ENCODE measurements around the gene TRIOBP. TPM values are rescaled to one million over a fixed set of nuclear protein-coding genes. Genes with fewer than 3 reads are reported as not detected.

TRIOBP gene
- total RNA-seq, 4 donors from 2014 or later = 45.3 to 86.4 (median 65.1) TPM

- no peak for TF ChIP-seq CTCF (IDR thresholded peaks at IDR 0.05)
- TF ChIP-seq POLR2A (IDR thresholded peaks at IDR 0.05) = no peak
- 64 to 66% methylated on average over 8 of the region's 8 CpGs for WGBS, 2 donors
- no peak overlapping the region for H3K4me3 ChIP-seq (ENCODE audit: low read depth, poor library complexity, severe bottlenecking)
- intact Hi-C loops (cut with DNase I; ENCODE audit: low total_unique reads) = no loop called here
- DNase-seq (ENCODE audit: low spot score in 2 of 2) = no peak
Measured at GRCh38 chr22:37822079-37822833, 125.4 kb downstream of the TRIOBP start.

- no peak for DNase-seq (ENCODE audit: low spot score in 2 of 2)
- no peak for TF ChIP-seq CTCF (IDR thresholded peaks at IDR 0.05)
- TF ChIP-seq POLR2A (IDR thresholded peaks at IDR 0.05) = no peak
- intact Hi-C loops (cut with DNase I; ENCODE audit: low total_unique reads) = no loop called here
- H3K4me3 ChIP-seq (ENCODE audit: low read depth, poor library complexity, severe bottlenecking) = no peak within 1 kb of the TSS
- 79 to 81% methylated on average over 11 to 21 of the region's 21 CpGs for WGBS, 2 donors
Measured at GRCh38 chr22:37823134-37823985, 126.5 kb downstream of the TRIOBP start, which contains the start of gene GALR3. TSS of gene GALR3 (plus strand) at chr22:37823382. CDS start at chr22:37823407, 25 bp downstream.

- 27 to 32% methylated on average over 12 to 34 of the region's 135 CpGs for WGBS, 2 donors
- TF ChIP-seq POLR2A (IDR thresholded peaks at IDR 0.05) = no peak
- no peak for TF ChIP-seq CTCF (IDR thresholded peaks at IDR 0.05)
- no peak for DNase-seq (ENCODE audit: low spot score in 2 of 2)
- intact Hi-C loops (cut with DNase I; ENCODE audit: low total_unique reads) = no loop called here
- no peak overlapping the region for H3K4me3 ChIP-seq (ENCODE audit: low read depth, poor library complexity, severe bottlenecking)
Measured at GRCh38 chr22:37824674-37825641, 128.1 kb downstream of the TRIOBP start.

Other genes with a start within 250 kb of the TRIOBP start
- 10 to 100 TPM in 1 of 4 donors, 1 to 10 TPM in 3; 5.7 to 13.0 (median 6.3) TPM for gene MFNG, start 210.7 kb upstream of the TRIOBP start, total RNA-seq
- 10 to 100 TPM; 13.2 to 22.5 (median 18.6) TPM for gene CARD10, start 177.6 kb upstream of the TRIOBP start, total RNA-seq
- 10 to 100 TPM; 44.4 to 80.1 (median 70.5) TPM for gene CDC42EP1, start 136.6 kb upstream of the TRIOBP start, total RNA-seq
- 1 to 10 TPM in 1 of 4 donors, not detected in 3; 1.4 TPM for gene LGALS2, start 117.0 kb upstream of the TRIOBP start, total RNA-seq
- gene GGA1, start 88.2 kb upstream of the TRIOBP start, total RNA-seq = 10 to 100 TPM; 50.3 to 66.0 (median 53.6) TPM
- gene SH3BP1, start 57.4 kb upstream of the TRIOBP start, total RNA-seq = 10 to 100 TPM; 29.1 to 83.3 (median 60.3) TPM
- gene PDXP, start 38.3 kb upstream of the TRIOBP start, total RNA-seq = 1 to 10 TPM; 1.8 to 4.6 (median 3.2) TPM
- gene LGALS1, start 21.4 kb upstream of the TRIOBP start, total RNA-seq = 100 to 1,000 TPM; 110 to 347 (median 232) TPM
- 10 to 100 TPM; 24.3 to 72.3 (median 36.1) TPM for gene NOL12, start 10.7 kb upstream of the TRIOBP start, total RNA-seq
- gene GCAT, start 110.9 kb downstream of the TRIOBP start, total RNA-seq = 10 to 100 TPM; 12.5 to 20.4 (median 16.2) TPM
- gene GALR3, start 126.3 kb downstream of the TRIOBP start, total RNA-seq = not detected
- 10 to 100 TPM; 36.2 to 61.6 (median 53.0) TPM for gene ANKRD54, start 147.3 kb downstream of the TRIOBP start, total RNA-seq
- gene EIF3L, start 152.4 kb downstream of the TRIOBP start, total RNA-seq = 100 to 1,000 TPM; 392 to 558 (median 489) TPM
- gene MICALL1, start 209.2 kb downstream of the TRIOBP start, total RNA-seq = 100 to 1,000 TPM; 124 to 150 (median 143) TPM